Measurements from ENCODE around the gene SCG5.

DNA sequence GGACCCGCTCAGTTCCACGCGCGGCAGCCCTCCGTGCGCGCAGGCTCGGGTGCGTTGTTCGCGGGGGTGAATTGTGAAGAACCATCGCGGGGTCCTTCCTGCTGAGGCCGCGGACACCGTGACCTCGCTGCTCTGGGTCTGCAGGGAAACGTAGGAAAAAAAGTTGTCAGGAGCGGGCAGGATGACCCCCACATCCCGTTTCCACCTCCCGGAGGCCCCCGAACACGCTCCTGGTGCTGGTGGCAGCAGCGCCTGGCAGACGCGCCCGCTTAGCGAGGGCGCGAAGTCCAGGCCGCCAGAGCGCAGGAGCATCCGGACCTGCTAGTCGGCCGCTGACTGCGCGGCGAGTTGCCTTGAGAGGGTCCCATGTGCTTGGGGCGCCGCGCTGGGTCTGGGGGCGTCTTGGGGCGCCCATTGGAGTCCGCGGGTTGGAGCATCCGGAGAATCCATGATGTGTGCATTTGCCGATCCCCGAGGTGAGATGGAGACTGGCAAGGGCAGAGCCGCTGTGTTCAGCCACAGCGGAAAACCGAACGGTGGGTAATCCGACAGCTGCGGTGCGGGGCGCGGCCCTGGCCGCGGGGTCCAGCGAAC is 76.8 kb downstream of the SCG5 start:
- TF ChIP-seq CTCF (IDR thresholded peaks at IDR 0.05) (no peak), EZH2 (IDR thresholded peaks at IDR 0.05; ENCODE audit: borderline replicate concordance, insufficient read depth, low read depth, low read length, poor library complexity, severe bottlenecking) (no peak)
